Ectodermal cell (in vitro differentiated cells): ENCODE measurements around the gene TAF11L12.
"Not testable (repeated sequence)": the region's sequence is repeated elsewhere in the genome, so short reads cannot be mapped to it uniquely, and the experiment has no call there.

Experiments
- H3K27ac ChIP-seq: 2 replicates; pipeline ENCODE4 v1.7.0; 2013; ENCODE audit warnings: mild to moderate bottlenecking, low read depth, low read length; ENCODE audit not compliant: insufficient read depth, poor library complexity, severe bottlenecking
- H3K27me3 ChIP-seq: 2 replicates; pipeline ENCODE4 v1.7.0; 2013; ENCODE audit warnings: mild to moderate bottlenecking, low read length; ENCODE audit not compliant: insufficient read depth, control insufficient read depth, poor library complexity, severe bottlenecking
- H3K36me3 ChIP-seq: one replicate; pipeline ENCODE4 v1.7.0; 2013; ENCODE audit warnings: low read length; ENCODE audit not compliant: control insufficient read depth, insufficient read depth
- H3K4me1 ChIP-seq: one replicate; pipeline ENCODE4 v1.7.0; 2013; ENCODE audit warnings: low read length; ENCODE audit not compliant: control insufficient read depth, insufficient read depth
- H3K4me3 ChIP-seq: 2 replicates; pipeline ENCODE4 v1.7.0; 2013; ENCODE audit warnings: low read depth, low read length, control low read depth; ENCODE audit not compliant: insufficient read depth
- H3K9me3 ChIP-seq: 2 replicates; pipeline ENCODE4 v1.7.0; 2013; ENCODE audit warnings: mild to moderate bottlenecking, low read length, moderate library complexity; ENCODE audit not compliant: control insufficient read depth
- WGBS, 2 experiments: methylation state at CpG; one replicate each; pipeline ENCODE4 v1.1.7; 2013; ENCODE audit warnings: missing lambda C conversion rate in 2 of 2; 5-methylcytosine and 5-hydroxymethylcytosine counted together

TAF11L12 gene

GRCh38 chr5:17620627-17621026 lies 10.4 kb downstream of the TAF11L12 start:
- Histone ChIP-seq H3K36me3 (no peaks in the 10 kb centered on the region), H3K4me3 (no peak overlapping the region), H3K4me1 (no peaks in the 10 kb centered on the region), H3K9me3 (no peaks in the 10 kb centered on the region), H3K27me3 (no peaks in the 10 kb centered on the region), H3K27ac (no peak overlapping the region)
- 87 to 88% methylated on average over 17 of the region's 17 CpGs for WGBS, 2 experiments

- 95 to 97% methylated on average over 11 of the region's 11 CpGs for WGBS, 2 experiments
- H3K36me3 ChIP-seq: no peaks in the 10 kb centered on the region
Observed at GRCh38 chr5:17625686-17626085, 15.5 kb downstream of the TAF11L12 start.

GRCh38 chr5:17631788-17632187 lies 21.6 kb downstream of the TAF11L12 start, which contains the start of gene TAF11L13:
TSS of gene TAF11L13 (plus strand) at chr5:17632088.
- not testable (repeated sequence) for H3K36me3 ChIP-seq, H3K4me3 ChIP-seq, H3K27me3 ChIP-seq, H3K9me3 ChIP-seq, H3K27ac ChIP-seq, H3K4me1 ChIP-seq
- 100% methylated on average over 1 to 2 of the region's 12 CpGs for WGBS, 2 experiments

More at GRCh38 chr5:17625686-17626085, 15.5 kb downstream of the TAF11L12 start:
- no peaks in the 10 kb centered on the region for H3K9me3 ChIP-seq
- H3K4me3 ChIP-seq: no peak overlapping the region
- no peaks in the 10 kb centered on the region for H3K27me3 ChIP-seq
- H3K27ac ChIP-seq: no peak overlapping the region
- no peaks in the 10 kb centered on the region for H3K4me1 ChIP-seq

- H3K4me1 ChIP-seq: no peaks in the 10 kb centered on the region
- 94% methylated on average over 5 of the region's 5 CpGs for WGBS, 2 experiments
- H3K9me3 ChIP-seq: no peaks in the 10 kb centered on the region
- H3K4me3 ChIP-seq: no peak within 1 kb of the TSS
- H3K36me3 ChIP-seq: no peaks in the 10 kb centered on the region
- H3K27ac ChIP-seq: no peak within 1 kb of the TSS
- H3K27me3 ChIP-seq: no peaks in the 10 kb centered on the region
Observed at GRCh38 chr5:17634160-17634559, 24.0 kb downstream of the TAF11L12 start, which contains the start of gene TAF11L14. TSS of gene TAF11L14 (plus strand) at chr5:17634460.

- 94% methylated on average over 10 of the region's 10 CpGs for WGBS, 2 experiments
- H3K36me3 ChIP-seq, H3K4me1 ChIP-seq, H3K27ac ChIP-seq, H3K4me3 ChIP-seq, H3K9me3 ChIP-seq, H3K27me3 ChIP-seq: not testable (repeated sequence)
Observed at GRCh38 chr5:17649232-17649631, 39.0 kb downstream of the TAF11L12 start.

GRCh38 chr5:17655201-17655759 lies 45.1 kb downstream of the TAF11L12 start:
- H3K36me3 ChIP-seq, H3K4me1 ChIP-seq, H3K9me3 ChIP-seq, H3K27ac ChIP-seq, H3K27me3 ChIP-seq, H3K4me3 ChIP-seq: not testable (repeated sequence)
- WGBS, 2 experiments: 95% methylated on average over 32 of the region's 32 CpGs

GRCh38 chr5:17655921-17656320 lies 45.7 kb downstream of the TAF11L12 start:
- no peaks in the 10 kb centered on the region for H3K9me3 ChIP-seq
- no peak overlapping the region for H3K4me3 ChIP-seq
- WGBS, 2 experiments: 79 to 80% methylated on average over 5 to 6 of the region's 6 CpGs
- H3K36me3 ChIP-seq: no peaks in the 10 kb centered on the region
- no peaks in the 10 kb centered on the region for H3K4me1 ChIP-seq
- no peak overlapping the region for H3K27ac ChIP-seq
- no peaks in the 10 kb centered on the region for H3K27me3 ChIP-seq
